CD4-positive, alpha-beta T cell treated with Interleukin-6 at 100 ng/mL for 8 hours (primary cell): Measurements from ENCODE around the gene SULT4A1.

ENCODE experiments used
- DNase-seq: peaks from one replicate; pipeline ENCODE4 v3.0.0-alpha.2; 2020; ENCODE audit warnings: mixed read lengths, low spot score

SULT4A1 gene

GRCh38 chr22:43828725-43828997, 33.7 kb downstream of the SULT4A1 start:
- no peak for DNase-seq

- DNase-seq = no peak
Measured at GRCh38 chr22:43827926-43828724, 34.2 kb downstream of the SULT4A1 start.

DNA sequence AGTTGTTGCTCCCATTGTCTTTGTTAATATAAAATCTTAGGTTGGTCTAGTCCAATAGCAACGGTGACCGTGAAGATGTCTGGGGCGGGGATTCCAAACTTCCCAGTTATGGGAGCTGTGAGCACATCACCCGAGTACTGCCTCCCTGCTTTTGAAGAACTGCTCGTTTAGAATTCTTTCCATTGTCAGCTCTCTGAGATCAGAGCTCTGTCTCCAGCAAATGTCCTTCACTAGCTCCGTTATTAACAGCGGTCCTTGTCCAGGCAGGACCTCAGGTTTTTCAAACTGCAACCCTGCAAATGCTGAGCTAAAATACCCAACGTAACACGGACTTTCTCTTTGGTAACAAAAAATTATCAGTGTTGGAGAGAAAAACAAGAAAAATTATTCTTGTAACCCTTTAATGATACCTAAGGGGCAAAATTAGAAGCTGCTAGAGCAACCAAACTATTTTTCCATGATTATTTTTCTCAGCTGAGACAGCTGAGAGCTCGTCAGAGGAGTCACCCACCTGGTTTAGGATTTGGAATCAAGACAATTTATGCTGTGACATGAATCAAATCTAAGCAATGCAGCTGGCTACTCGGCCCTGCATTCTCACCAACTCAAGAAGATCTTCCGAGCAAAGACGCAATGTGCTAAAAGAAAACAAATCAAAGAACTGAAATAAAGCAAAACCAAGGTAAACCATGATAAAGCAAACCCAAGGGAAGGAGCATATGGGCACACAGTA, 35.1 kb downstream of the SULT4A1 start:
- DNase-seq = no peak

DNA sequence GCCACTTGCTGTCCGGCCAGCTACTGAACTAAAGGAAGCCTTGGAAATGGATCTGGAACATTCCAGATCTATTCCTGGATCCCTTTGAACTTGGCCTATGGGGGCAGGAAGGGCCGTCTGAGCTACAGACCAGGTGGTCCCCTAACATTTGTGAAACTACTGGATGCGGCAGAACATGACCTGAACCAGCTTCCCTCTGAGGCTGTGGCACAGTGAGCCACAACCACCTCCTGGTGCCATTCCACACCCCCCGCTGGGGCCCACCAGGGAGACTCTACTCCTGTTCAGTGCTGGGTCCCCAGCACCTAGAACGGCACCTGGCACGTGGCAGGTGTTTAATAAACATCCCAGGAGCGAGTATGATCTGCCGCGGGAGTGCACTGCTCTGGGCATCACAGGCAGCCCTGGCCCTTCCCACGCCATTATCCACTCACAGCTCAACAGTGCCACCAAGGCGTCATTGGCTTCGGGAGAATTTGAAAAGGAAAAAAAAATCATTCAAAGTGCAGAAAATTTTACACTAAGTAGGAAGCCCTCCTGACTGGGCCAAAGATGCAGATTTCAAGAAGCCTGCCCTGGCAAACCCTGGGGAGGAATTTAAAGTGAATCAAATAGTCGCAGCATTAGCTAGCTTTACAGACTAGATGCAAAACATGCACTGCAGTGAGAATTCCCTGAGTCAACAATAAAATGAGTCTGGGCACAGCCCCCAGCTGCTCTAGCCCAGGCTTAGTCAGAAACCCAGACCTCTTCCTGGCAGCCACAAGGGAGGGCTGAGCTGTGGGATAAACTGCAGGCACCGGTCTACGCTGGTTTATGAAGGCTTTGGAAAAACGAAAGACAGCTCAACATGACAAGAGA, 35.9 kb downstream of the SULT4A1 start:
- DNase-seq = no peak

GRCh38 chr22:43825651-43826050, 36.7 kb downstream of the SULT4A1 start:
- no peak for DNase-seq

DNA sequence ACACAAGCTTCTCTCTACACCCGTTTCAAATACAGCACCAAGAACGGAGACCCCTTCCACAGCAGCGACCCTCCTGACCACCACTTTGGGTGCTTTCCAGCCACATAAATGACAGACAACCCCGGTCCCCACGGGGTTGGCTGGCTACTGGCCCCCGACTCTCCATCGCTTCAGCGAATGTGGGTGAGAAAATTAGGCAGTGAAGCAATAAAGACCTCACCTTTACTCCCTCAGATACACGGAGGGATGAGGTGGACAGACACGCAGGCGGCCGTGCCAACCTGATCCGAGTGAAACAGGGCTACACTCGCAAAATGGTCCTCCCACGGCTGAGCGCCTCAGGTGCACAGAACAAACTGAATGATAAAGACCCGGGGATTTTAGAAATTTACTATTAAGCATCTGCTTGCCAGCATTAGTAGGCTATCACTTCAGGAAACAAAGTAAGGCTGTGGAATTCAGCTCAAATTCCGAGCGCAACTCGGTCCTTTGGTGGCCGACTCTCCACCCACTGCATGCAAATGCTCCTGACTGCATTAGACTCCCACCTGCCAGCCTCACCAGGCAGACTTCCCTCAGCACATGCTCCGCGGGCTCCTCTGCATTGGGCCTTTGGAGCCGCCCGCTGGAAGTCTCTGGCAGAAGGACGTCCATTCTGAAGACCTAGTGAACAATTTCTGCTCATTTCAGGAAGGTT, 37.4 kb downstream of the SULT4A1 start:
- DNase-seq = no peak

DNA sequence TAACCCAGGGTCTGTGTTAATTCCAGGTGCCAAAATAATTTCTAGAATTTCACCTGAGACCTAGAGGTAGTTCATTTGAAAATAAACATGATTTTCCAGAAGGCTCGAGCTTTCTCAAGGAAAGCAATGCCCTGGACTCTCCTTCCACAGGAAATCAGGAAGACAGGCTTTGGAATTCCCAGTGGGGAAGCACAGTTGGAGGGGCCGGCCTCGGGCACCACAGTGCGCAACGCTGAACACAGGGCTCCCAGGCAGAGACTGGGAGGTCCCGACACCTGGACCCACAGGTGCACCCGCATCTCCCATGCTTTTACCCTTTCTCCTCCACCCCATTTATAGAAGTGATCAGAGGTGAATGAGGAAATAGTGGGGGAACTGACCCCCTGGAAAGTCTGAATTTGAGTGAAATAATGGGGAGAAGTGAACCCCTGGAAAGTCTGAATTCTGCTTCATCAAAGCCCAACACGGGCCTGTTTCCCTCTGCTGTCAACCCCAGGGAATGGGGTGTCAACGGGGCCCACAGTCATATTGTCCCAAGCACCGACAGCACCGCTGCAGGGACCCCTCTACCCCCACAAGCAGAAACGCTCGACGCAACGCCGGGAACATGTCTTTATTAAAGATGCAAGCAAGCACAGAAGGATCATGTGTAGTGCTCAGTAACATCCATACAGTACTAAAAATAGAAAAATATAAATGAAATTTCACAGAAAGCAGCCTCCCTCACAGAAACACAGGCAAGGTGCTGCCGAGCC, 38.2 kb downstream of the SULT4A1 start:
- no peak for DNase-seq

DNA sequence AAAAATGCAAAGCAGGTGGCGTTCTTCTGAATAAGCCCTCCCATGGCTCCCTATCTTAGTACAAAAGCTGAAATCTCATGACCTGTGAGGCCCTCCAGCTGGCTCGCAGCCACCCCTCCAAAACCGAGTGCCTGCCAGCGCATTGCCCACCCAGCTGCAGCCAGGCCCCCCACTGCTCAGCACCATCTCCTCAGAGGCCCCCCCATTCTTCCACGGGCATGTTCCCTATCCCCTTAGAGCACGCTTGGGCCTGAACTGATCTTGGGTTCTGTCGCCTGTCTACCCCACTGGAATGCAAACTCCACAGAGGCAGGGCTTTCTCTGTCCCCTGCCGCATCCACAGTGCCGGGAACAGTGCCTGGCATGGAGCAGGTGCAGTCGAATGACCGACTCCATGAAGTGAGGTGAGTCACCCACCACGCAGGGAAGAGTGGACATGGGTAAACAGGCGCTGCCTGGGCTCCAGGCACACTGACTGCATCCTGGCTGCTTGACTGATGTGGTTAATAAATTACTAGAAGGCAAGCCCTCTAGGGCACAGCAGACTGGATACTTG, 38.9 kb downstream of the SULT4A1 start:
- no peak for DNase-seq

DNA sequence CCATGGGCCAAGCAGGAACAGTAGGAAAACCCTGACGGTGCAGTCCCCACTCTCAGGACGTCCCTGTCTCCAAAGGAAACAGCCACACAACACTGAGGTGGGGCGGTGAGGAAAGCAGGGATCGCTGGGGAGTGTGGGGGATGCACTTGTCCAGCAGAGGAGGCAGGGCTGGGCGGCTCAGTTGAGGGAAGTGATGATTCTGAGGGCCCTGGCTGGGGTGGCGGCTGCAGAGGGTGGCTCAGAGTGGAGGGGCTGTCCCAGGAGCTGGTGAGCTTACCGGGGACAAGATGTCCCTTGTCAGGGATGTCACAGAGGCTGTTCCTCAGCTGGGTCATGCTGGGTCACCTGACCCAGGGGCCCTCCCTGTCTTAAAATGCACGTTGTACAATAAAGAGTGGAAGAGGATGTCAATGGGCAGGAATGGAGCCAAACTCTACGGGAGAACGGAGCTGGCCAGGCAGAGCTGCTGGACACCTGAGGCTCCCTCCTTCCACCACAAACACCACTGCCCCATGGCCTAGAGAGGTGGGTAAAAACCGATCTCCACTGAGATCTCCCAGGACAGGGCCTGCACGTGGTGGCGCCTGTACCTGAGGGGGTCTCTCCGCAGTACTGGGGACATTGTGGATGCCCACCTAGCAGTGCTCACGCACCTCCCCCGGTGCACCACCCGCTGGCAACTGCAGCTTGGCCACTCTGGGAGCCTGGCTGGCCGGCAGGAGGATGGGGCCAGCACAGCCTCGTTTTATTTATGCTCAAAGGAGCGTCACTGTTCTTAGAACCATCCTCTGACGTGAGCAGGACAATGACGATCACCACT, 40.5 kb downstream of the SULT4A1 start:
- DNase-seq = no peak

- DNase-seq = no peak
Measured at GRCh38 chr22:43820651-43821305, 41.5 kb downstream of the SULT4A1 start.

DNA sequence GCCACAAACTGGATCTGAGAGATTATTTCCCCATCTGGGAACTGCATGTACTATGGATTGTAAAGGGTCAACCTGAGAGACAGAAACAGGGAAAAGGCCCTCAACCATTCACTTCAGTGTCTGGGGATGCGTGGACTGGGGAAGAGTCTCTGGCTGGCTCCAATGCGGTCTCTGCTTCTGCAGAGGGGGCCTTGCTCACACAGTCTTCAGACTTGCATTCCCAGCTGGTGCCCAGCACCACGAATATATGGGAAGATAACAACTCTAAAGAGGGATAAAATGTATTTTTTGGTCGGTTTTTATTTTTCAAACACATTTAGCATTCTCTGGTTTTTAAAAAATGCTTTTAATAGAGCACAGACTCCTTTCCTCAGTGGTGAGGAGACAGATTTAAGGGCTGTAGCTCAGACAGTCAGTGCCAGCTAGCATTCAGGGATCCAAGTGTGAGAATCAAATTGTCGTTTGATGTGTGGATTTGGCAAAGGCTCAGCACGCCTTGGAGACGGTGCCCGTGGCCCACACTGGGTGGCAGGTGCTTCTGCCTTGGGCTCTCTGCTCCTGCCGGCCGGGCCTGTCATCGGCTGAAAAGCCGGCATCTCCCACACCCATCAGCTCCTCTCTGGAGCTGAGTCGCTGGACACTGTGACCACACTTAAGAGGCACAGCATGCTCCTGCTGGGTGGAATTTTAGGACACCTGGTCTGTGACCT, 42.2 kb downstream of the SULT4A1 start:
- DNase-seq = no peak

- DNase-seq = no peak
Measured at GRCh38 chr22:43819421-43819921, 42.8 kb downstream of the SULT4A1 start.

- DNase-seq = no peak
Measured at GRCh38 chr22:43818981-43819380, 43.3 kb downstream of the SULT4A1 start.

GRCh38 chr22:43817402-43817801, 44.9 kb downstream of the SULT4A1 start:
- DNase-seq = no peak

GRCh38 chr22:43814264-43814663, 48.0 kb downstream of the SULT4A1 start:
- DNase-seq = no peak

DNA sequence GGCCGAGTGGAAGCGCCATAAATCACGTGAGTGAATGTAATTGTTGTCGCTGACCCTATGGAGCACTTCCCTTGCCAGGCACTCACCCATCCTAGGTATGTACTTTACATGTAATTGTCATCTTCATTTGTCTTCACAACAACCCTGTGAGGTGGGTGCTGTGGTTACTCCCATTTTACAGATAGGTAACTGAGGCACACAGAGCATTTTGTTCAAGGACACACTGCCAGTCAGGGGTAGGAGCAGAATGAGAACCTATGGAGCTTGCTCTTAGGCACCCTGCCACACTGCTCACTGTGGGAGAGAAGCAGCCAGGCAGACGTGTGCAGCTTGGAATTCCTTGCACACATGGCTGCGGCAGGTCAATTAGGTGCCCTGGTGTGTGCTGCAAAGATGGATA, 49.4 kb downstream of the SULT4A1 start:
- no peak for DNase-seq

- DNase-seq = peak; percentile 87
Measured at GRCh38 chr22:43812149-43812842, 50.0 kb downstream of the SULT4A1 start, which contains the start of gene EFCAB6. Gene EFCAB6, minus strand, starts transcription at chr22:43812305. Its CDS starts 29,987 bp downstream, at chr22:43782318.

DNA sequence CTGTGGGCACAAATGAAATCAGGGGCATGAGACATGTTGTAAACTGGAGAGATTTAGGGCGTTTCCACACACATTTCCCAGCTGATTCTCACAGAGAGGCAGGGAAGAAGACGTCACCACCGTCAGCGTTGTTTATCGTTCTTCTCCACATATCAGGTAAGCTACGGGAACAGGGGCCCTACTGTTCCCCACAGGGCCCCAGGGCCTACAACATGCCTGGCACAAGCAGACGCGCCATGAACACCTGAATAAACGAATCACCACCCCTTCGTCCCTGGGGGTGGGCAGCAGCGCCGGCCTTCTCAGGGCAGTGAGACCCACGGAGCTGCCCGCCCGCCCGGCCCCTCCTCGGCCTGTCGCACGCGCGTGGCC, 50.5 kb downstream of the SULT4A1 start:
- DNase-seq = no peak
